Muscle of arm (tissue), 12 donors: Measurements from ENCODE around the gene DENND2A. TPM values are rescaled to one million over a fixed set of nuclear protein-coding genes. Genes with fewer than 3 reads are reported as not detected.
"Not testable (repeated sequence)": the region's sequence is repeated elsewhere in the genome, so short reads cannot be mapped to it uniquely, and the experiment has no call there.

Experiments used
- DNase-seq: peaks from one replicate; pipeline ENCODE4 v3.0.0-alpha.2; 2013
- polyA plus RNA-seq, 12 donors: library from polyadenylated mRNA; unstranded; fragments of 120-200 nt; gene quantifications; one replicate each; pipeline ENCODE4 v1.2.1, GENCODE V29; 2013; ENCODE audit not compliant: insufficient read length in 12 of 12

DENND2A gene
- polyA plus RNA-seq, 12 donors: 35.7 to 76.7 (median 47.6) TPM; not detected in 1

- no peak for DNase-seq
These were observed 82.6 kb downstream of the DENND2A start for GRCh38 chr7:140557809-140558518.

GRCh38 chr7:140557069-140557468 is 83.5 kb downstream of the DENND2A start:
- DNase-seq: no peak

- DNase-seq: not testable (repeated sequence)
These were observed 87.4 kb downstream of the DENND2A start for GRCh38 chr7:140553236-140553635.

- DNase-seq: no peak
These were observed 88.4 kb downstream of the DENND2A start for GRCh38 chr7:140552240-140552679.

- DNase-seq: no peak
These were observed 89.0 kb downstream of the DENND2A start for GRCh38 chr7:140551355-140552239.

- DNase-seq: no peak
These were observed 93.7 kb downstream of the DENND2A start for GRCh38 chr7:140546947-140547346.

GRCh38 chr7:140544388-140544826 is 96.2 kb downstream of the DENND2A start:
- DNase-seq: no peak

GRCh38 chr7:140542228-140542603 is 98.4 kb downstream of the DENND2A start:
- DNase-seq: peak; percentile 84

GRCh38 chr7:140541513-140542227 is 98.9 kb downstream of the DENND2A start:
- DNase-seq: peak; percentile 90

GRCh38 chr7:140541176-140541512 is 99.5 kb downstream of the DENND2A start:
- no peak for DNase-seq

- no peak for DNase-seq
These were observed 100.4 kb downstream of the DENND2A start for GRCh38 chr7:140540136-140540777.

- DNase-seq: no peak
These were observed 101.2 kb downstream of the DENND2A start for GRCh38 chr7:140539461-140539860.

GRCh38 chr7:140537750-140538482 is 102.7 kb downstream of the DENND2A start:
- no peak for DNase-seq

- DNase-seq: peak; percentile 61
These were observed 105.9 kb downstream of the DENND2A start for GRCh38 chr7:140534743-140535142.

- no peak for DNase-seq
These were observed 107.2 kb downstream of the DENND2A start for GRCh38 chr7:140533394-140533872.

GRCh38 chr7:140529428-140529827 is 111.2 kb downstream of the DENND2A start:
- DNase-seq: not testable (repeated sequence)

- DNase-seq: no peak
These were observed 113.6 kb downstream of the DENND2A start for GRCh38 chr7:140526787-140527664.

GRCh38 chr7:140526214-140526613 is 114.4 kb downstream of the DENND2A start:
- no peak for DNase-seq

- no peak for DNase-seq
These were observed 114.9 kb downstream of the DENND2A start for GRCh38 chr7:140525743-140526142.

- no peak for DNase-seq
These were observed 119.2 kb downstream of the DENND2A start for GRCh38 chr7:140521421-140521820.
